Skeletal muscle tissue (tissue), 4 donors: ENCODE results near the gene CRIM1. TPM values are rescaled to one million over a fixed set of nuclear protein-coding genes. Genes with fewer than 3 reads are reported as not detected.
A peak's percentile ranks its signal among the peaks of the same experiment; 100 is the strongest.

ENCODE experiments used
- H3K27ac ChIP-seq: one replicate; pipeline ENCODE4 v1.7.0; 2013; ENCODE audit warnings: mild to moderate bottlenecking, low read depth, low read length, inconsistent platforms
- H3K27me3 ChIP-seq, 3 donors: one replicate each; pipeline ENCODE4 v1.7.0; 2013; ENCODE audit warnings: low read length in 3 of 3; ENCODE audit not compliant: control insufficient read depth in 3 of 3, insufficient read depth in 3 of 3
- H3K36me3 ChIP-seq, 3 donors: one replicate each; pipeline ENCODE4 v1.7.0; 2013; ENCODE audit warnings: low read length in 3 of 3; ENCODE audit not compliant: control insufficient read depth in 3 of 3, insufficient read depth in 3 of 3
- H3K4me1 ChIP-seq, 3 donors: one replicate each; pipeline ENCODE4 v1.7.0; 2013; ENCODE audit warnings: low read length in 3 of 3, mild to moderate bottlenecking in 3 of 3; ENCODE audit not compliant: control insufficient read depth in 3 of 3, insufficient read depth in 3 of 3
- H3K4me3 ChIP-seq, 3 donors: one replicate each; pipeline ENCODE4 v1.7.0; 2013; ENCODE audit warnings: low read length in 3 of 3
- H3K9ac ChIP-seq, 3 donors: one replicate each; pipeline ENCODE4 v1.7.0; 2013; ENCODE audit warnings: low read length in 3 of 3, mild to moderate bottlenecking in 3 of 3, moderate library complexity in 2 of 3, low read depth in 1 of 3
- H3K9me3 ChIP-seq, 3 donors: one replicate each; pipeline ENCODE4 v1.7.0; 2013; ENCODE audit warnings: low read length in 3 of 3; ENCODE audit not compliant: control insufficient read depth in 3 of 3
- total RNA-seq: library from RNA; depleted of rRNA; stranded (reverse); fragments of >200 nt; gene quantifications from one replicate; pipeline ENCODE4 v1.2.3, GENCODE V29; 2014
- donor health status: Osteomylitis.

CRIM1 gene
- total RNA-seq, 1 donor from 2014 or later: 44.9 TPM

DNA sequence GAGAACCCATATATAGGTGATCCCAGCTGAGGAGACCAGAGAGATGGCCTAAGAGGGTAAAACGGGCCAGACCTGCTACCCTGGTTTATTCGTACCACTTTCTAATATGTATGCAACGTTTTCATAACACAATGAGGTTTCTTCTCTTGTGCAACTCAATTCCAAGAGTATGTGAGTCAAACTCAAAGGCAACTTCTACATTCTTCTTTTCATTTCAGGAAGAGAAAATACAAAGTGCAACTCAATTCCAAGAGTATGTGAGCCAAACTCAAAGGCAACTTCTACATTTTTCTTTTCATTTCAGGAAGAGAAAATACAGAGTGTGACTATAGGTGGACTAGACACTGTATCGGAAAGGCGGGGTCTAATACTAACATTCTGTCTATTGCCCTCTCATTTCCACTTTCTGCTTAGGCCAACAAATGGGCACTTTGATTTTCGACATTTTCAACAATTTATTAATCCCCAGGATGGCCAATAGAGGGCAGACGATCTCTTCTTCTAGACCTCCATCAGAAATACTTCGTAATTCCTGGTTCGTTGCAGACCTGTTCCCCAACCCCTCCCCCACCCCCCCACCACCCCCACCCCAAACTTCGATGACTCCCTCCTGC, 3.7 kb upstream of the CRIM1 start:
- H3K4me3 ChIP-seq: no peak overlapping the region

DNA sequence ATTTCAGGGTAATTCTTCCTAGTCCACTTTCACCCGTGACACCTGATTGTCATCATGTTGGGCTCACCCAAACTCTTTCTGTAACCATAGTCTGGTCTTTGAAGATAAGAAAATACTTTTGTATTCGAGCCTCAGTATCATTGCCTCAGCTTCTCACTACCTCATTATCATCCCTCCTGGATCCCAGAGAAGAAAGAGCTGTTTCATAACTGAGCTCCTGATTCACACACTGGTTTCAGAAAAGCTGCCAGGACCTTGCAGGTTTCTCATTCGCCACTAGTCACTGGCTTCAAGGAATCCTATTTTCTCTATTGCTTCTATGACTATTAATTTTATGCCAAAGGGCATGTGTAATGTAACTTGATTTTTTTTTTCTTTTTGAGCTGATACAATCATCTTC, 2.9 kb upstream of the CRIM1 start:
- Histone ChIP-seq H3K27me3 (no peaks in the 10 kb centered on the region), H3K9ac (no peak overlapping the region), H3K4me1 (peaks cover 4 to 21% (median 5%) of the 10 kb centered on the region in 3 donors), H3K36me3 (no peaks in the 10 kb centered on the region), H3K27ac (no peak overlapping the region), H3K9me3 (no peaks in the 10 kb centered on the region), H3K4me3 (no peak overlapping the region)

More for the DNA sequence above, 3.7 kb upstream of the CRIM1 start:
- Histone ChIP-seq H3K9ac (no peak overlapping the region), H3K27me3 (no peaks in the 10 kb centered on the region), H3K27ac (no peak overlapping the region), H3K4me1 (peaks cover 0 to 14% (median 5%) of the 10 kb centered on the region in 3 donors), H3K36me3 (no peaks in the 10 kb centered on the region), H3K9me3 (no peaks in the 10 kb centered on the region)

- peak overlapping the region; percentile 78 to 97 (median 79) for H3K4me3 ChIP-seq
- no peaks in the 10 kb centered on the region for H3K36me3 ChIP-seq
- H3K27me3 ChIP-seq: no peaks in the 10 kb centered on the region
- peaks cover 13 to 26% (median 19%) of the 10 kb centered on the region in 3 donors for H3K4me1 ChIP-seq
- no peaks in the 10 kb centered on the region for H3K9me3 ChIP-seq
- H3K27ac ChIP-seq: peak overlapping the region; percentile 69
- H3K9ac ChIP-seq: peak overlapping the region; percentile 71 to 82 (median 75)
Observed at GRCh38 chr2:36354811-36355150, 797 bp upstream of the CRIM1 start.

- peaks cover 22 to 37% (median 30%) of the 10 kb centered on the region in 3 donors for H3K4me1 ChIP-seq
- peak overlapping the region in 2 of 3 donors; percentile 89 to 97 for H3K4me3 ChIP-seq
- no peaks in the 10 kb centered on the region for H3K36me3 ChIP-seq
- H3K27ac ChIP-seq: peak overlapping the region; percentile 84
- peak overlapping the region; percentile 7 to 87 (median 85) for H3K9ac ChIP-seq
- H3K27me3 ChIP-seq: no peaks in the 10 kb centered on the region
- no peaks in the 10 kb centered on the region for H3K9me3 ChIP-seq
Observed at GRCh38 chr2:36355890-36356297, 316 bp downstream of the CRIM1 start.

DNA sequence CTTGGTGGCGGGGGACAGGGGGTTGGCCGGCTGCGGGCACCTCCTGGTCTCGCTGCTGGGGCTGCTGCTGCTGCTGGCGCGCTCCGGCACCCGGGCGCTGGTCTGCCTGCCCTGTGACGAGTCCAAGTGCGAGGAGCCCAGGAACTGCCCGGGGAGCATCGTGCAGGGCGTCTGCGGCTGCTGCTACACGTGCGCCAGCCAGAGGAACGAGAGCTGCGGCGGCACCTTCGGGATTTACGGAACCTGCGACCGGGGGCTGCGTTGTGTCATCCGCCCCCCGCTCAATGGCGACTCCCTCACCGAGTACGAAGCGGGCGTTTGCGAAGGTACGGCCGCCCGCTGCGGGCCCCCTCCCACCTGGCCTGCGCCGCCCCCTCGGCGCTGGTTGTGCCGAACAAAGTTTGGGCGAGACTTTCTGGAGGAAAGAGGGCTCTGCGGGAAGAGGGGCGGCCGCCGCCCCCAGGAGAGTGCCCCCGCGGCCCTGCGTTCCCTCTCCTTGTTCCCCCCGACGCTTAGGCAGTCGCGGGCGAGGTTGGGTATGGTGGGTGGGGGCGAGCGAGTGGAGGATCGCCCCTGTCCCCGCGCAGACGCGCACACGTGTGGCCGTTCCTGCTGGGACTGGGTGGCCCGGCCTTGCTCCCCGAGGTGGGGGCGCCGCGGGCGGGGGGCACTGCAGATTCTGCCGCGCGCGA, 866 bp downstream of the CRIM1 start:
- peaks cover 28 to 42% (median 35%) of the 10 kb centered on the region in 3 donors for H3K4me1 ChIP-seq
- peak overlapping the region; percentile 67 to 87 (median 85) for H3K9ac ChIP-seq
- peak overlapping the region; percentile 86 to 97 (median 89) for H3K4me3 ChIP-seq
- no peaks in the 10 kb centered on the region for H3K9me3 ChIP-seq
- no peaks in the 10 kb centered on the region for H3K27me3 ChIP-seq
- no peaks in the 10 kb centered on the region for H3K36me3 ChIP-seq
- peak overlapping the region; percentile 84 for H3K27ac ChIP-seq

GRCh38 chr2:36356990-36357846, 1.6 kb downstream of the CRIM1 start:
- H3K4me3 ChIP-seq: peak overlapping the region; percentile 86 to 97 (median 89)
- H3K9ac ChIP-seq: peak overlapping the region; percentile 76 to 87 (median 85)
- H3K27ac ChIP-seq: peak overlapping the region; percentile 84
- no peaks in the 10 kb centered on the region for H3K27me3 ChIP-seq
- no peaks in the 10 kb centered on the region for H3K9me3 ChIP-seq
- H3K4me1 ChIP-seq: peaks cover 35 to 49% (median 43%) of the 10 kb centered on the region in 3 donors
- no peaks in the 10 kb centered on the region for H3K36me3 ChIP-seq

- Histone ChIP-seq H3K27ac (peak overlapping the region; percentile 84), H3K36me3 (no peaks in the 10 kb centered on the region), H3K4me3 (peak overlapping the region; percentile 86 to 97 (median 89)), H3K9me3 (no peaks in the 10 kb centered on the region), H3K4me1 (peaks cover 34 to 56% (median 45%) of the 10 kb centered on the region in 3 donors), H3K27me3 (no peaks in the 10 kb centered on the region), H3K9ac (peak overlapping the region; percentile 76 to 87 (median 85))
Observed at GRCh38 chr2:36357847-36358659, 2.5 kb downstream of the CRIM1 start.

GRCh38 chr2:36359067-36359466, 3.5 kb downstream of the CRIM1 start:
- no peaks in the 10 kb centered on the region for H3K36me3 ChIP-seq
- peaks cover 38 to 58% (median 45%) of the 10 kb centered on the region in 3 donors for H3K4me1 ChIP-seq
- H3K9ac ChIP-seq: peak overlapping the region in 2 of 3 donors; percentile 85 to 87
- no peaks in the 10 kb centered on the region for H3K9me3 ChIP-seq
- H3K27ac ChIP-seq: peak overlapping the region; percentile 84
- H3K27me3 ChIP-seq: no peaks in the 10 kb centered on the region
- peak overlapping the region in 2 of 3 donors; percentile 0 to 97 for H3K4me3 ChIP-seq

GRCh38 chr2:36360063-36360462, 4.5 kb downstream of the CRIM1 start:
- Histone ChIP-seq H3K9ac (no peak overlapping the region), H3K27ac (no peak overlapping the region), H3K4me3 (no peak overlapping the region), H3K4me1 (peaks cover 42 to 53% (median 48%) of the 10 kb centered on the region in 3 donors), H3K27me3 (no peaks in the 10 kb centered on the region), H3K36me3 (no peaks in the 10 kb centered on the region), H3K9me3 (no peaks in the 10 kb centered on the region)
